HCEC 1CT (cell line): ENCODE data around the gene CTNNBL1.
A peak's percentile ranks its signal among the peaks of the same experiment; 100 is the strongest.

Experiments used
- DNase-seq: peaks from one replicate; pipeline ENCODE4 v3.0.0-alpha.2; 2017

Gene CTNNBL1

DNA sequence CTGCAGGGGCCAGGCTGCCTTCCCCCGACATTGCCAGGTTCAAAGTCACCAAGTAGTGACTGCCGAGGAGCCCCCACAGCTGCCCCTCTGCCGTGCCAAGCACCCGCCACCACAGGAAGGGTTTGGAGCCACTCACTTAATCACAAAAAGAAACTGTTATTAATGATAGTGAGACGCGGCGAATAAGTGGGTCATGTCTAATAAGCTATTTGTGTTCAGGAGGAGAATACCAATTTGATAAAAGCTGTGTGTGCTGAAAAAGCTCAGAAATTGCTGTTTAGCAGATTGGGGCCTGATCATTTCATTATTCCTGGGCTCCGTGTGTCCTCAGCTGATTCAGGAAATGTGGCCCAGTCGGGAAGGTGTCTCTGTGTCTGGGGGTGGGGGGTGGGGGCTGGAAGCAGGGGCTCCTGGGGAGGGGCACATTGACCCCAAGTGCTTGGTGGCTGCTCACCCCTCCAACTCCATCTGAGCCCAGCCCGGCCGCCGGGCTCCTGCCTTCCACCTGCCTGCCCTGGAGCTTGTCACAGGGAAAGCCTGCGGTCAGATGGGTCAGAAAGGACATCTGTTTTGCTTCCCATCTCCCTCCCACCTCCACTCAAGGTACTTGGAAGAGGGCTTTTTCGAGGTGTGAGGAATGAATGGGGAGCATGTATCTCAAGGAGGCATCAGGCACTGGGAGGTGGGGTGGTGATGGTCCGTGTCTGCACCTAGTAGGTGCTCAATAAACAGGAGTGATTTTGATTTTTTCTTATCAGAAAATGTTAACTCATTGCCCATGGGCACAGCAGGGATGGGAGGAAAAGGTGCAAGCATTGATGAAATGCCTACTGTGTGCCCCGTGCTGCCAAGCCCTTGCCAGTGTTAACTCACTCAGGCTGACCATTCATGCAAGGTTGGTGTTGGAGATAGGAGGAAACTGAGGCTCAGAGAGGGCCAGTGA, 212.1 kb downstream of the CTNNBL1 start:
- no peak for DNase-seq

DNA sequence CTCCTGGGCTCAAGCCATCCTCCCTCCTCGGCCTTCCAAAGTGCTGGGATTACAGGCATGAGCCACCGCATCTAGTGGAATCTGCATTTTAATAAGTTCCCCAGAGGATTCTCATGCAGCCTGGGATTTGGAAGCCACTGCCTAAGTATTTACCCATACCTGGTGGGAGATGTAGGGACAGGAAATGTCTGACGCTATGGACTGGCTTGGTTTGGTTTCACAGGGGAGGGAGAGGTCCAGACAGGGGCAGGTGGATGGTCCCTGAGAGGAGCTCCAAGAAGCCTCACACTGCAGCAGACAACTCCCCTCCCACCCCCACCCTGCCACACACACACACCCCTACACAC, 213.5 kb downstream of the CTNNBL1 start:
- no peak for DNase-seq

DNA sequence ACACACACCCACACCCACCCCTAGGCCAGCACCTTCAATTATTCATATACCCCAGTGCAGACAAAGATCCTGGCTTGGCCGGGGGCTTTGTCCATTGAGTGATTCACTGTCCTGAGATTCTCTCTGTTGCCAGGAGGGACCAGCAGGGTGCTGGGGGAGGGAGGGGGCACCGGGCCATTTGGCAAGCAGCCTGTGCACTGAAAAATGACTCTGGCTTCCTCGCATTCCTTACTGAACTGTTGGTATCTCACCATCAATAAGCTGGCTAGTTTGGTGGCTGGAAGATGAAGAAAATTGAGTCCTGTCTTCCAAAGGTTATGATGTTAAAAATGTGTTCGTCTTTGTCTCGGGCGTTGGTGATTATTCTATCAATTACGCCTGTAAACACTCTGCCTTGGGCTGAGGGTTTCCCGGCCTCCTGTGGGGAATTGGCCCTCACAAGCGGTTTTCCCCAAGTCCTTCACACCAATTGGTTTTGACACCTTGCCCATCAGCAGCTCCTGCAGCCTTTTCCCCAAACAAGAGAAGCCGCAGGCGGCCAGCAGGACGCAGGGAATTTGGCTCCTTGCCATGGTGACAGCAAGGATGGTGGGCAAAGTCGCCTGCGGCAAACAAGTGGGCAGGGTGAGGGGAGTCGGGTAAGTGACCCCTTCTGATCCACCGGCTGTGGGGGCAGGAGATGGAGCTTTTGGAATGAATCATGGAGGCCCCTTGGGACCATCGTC, 214.0 kb downstream of the CTNNBL1 start:
- peak; percentile 65 for DNase-seq

DNA sequence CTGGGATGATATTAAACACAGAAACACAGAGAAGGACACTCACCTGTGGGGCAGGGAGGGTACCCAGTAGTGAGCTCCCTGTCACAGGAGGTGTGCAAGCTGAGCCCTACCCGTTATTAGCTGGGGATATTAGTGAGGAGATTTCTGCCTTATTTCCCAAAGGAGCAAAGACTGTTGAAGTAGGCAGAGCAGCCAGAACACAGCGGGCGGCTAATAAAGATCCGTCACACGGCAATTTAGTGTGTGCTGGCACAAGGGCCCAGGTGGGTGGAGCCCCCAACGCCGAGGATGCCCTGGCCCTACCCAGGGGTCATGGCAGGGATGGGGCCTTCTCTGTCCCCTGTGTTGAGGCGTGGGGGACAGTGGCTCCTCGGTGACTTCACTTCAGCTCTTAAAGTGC, 217.4 kb downstream of the CTNNBL1 start:
- DNase-seq, result no peak

DNA sequence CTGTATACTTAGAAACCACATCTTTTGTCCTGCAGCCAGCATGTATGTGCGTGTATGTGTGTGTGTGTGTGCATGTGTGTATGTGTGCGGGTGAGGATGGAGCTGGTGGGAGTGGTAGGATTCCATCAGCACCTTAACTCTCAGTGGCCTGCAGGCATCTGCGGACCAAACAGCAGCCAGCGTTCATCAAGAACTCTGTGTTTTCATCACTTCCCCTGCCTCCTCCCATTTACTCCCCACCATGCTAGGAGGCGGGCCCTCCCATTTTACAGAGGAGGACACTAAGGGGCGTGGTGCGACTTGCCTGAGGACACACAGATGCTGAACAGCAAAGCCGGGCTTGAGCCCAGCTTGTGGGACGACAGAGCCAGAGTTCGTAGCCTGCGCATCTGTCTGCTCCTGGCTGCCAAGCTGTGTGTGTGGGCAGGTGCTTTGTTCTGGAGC, 218.0 kb downstream of the CTNNBL1 start:
- DNase-seq, result peak; percentile 39

DNA sequence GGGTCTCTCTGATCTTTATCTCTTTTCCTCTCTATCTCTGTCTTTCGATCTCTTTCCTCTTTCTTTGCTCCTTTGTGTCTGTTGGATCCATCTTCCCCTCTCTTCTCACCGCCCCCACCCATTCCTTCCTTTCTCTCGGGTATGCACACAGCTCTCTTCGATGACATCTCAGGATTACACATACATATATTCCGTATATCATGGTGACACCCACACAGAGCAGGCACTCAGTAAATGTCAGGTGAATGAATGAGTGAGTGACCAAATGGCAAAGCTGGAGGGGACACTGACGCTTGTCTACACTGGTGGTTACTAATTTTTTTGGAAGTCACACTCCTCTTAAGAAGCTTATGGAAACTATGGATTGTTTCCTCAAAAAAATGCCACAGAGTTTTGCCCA, 219.0 kb downstream of the CTNNBL1 start:
- no peak for DNase-seq

DNA sequence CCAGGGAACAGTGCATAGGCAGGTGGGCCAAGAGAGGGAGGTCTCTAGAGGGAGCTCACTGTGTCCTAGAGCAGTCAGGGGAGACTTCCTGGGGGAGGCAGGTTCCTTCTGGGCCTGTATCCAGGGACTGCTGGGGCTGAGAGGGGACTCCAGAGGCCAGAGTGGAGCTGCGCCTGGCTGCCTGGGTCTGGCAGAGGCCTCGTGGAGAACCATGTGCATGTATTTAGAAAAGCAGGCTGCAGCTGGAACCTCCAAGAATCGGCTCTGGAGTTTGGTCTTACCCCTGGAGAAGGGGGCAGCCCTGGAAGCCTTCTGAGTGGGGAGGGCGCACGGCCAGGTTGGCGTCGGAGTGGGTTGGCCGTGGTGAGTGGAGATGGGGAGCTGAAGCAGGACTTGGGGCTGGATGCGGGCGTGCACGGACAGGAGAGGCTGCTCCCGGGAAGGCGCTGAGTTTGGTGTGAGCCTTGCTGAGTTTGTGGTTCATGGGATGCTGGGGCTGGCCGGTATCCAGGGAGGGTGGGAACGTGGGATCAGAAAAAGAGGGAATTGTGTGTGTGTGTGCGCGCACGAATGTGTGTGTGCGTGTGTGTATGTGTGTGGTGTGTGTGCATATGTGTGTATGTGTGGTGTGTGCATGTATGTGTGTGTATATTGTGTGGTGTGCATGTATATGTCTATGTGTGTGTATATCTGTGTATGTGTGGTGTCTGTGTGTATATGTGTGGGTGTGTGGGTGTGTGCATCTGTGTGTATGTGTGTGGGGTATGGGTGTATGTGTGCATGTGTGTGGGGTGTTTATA, 219.9 kb downstream of the CTNNBL1 start:
- DNase-seq, result no peak

DNA sequence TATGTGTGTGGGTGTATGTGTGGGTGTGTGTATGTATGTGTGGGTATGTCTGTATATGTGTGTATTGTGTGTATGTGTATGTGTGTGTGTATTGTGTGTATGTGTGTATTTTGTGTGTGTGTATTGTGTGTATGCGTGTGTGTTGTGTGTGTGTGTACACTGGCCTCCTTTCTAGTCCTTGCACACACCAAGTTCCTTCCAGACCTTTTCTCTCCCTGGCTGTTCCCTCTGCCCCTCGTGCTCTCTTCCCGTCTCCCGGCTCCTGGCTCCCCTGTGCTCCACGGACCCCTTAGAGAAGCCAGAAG, 220.5 kb downstream of the CTNNBL1 start:
- no peak for DNase-seq

DNA sequence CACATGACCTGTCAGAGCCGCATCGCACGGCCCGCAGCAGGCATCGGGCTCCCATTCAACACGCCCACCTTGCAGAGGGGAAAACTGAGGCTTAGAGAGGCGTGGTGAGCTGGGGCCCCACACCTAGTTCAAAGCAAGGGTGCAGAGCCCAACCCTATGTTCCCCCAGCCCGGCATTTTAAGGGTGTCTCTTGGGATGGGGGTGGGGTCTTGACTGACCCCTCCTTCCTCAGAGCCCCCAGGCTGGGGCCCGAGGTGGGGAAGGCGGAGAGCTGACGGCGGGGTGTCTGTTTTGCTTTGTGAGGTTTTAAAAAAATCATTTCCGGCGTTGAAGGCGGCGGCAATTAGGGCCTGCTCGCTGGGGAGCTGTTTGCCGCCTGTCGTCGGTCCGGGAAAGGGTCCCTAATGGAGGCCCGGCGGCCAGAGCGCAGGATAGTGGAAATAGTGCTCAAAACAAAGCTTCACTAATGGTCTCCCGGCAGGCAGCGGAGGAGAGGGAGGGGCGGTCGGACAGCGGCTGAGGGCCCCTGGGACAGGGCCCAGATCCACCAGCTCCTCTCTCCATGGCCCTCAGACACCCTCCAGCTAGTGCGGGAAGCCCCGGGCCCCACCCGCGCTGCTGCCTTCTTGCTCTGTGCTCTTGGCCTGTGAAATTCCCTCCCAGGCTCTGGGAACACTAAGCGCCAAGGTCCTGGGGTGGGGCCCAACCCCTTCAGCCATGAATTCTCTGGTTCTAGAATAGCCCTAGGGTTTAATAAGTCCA, 221.0 kb downstream of the CTNNBL1 start:
- DNase-seq, result no peak

DNA sequence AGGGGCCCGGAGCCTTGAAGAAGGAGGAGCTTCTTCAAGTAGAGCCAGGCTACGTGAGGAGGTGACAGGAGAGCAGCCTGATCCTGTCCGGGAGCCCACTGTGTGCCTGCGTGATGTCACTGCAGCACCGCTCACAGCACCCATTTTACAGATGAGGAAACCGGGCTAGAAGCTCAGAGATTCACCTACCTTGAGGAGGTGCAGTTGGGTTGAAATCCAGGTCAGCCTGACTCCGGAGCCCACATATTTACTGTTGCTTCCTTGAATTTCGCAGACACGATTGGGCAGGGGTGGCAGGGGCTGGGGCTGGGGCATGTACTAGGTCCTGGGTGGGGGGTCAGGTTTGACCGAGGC, 221.6 kb downstream of the CTNNBL1 start:
- DNase-seq, result no peak

DNA sequence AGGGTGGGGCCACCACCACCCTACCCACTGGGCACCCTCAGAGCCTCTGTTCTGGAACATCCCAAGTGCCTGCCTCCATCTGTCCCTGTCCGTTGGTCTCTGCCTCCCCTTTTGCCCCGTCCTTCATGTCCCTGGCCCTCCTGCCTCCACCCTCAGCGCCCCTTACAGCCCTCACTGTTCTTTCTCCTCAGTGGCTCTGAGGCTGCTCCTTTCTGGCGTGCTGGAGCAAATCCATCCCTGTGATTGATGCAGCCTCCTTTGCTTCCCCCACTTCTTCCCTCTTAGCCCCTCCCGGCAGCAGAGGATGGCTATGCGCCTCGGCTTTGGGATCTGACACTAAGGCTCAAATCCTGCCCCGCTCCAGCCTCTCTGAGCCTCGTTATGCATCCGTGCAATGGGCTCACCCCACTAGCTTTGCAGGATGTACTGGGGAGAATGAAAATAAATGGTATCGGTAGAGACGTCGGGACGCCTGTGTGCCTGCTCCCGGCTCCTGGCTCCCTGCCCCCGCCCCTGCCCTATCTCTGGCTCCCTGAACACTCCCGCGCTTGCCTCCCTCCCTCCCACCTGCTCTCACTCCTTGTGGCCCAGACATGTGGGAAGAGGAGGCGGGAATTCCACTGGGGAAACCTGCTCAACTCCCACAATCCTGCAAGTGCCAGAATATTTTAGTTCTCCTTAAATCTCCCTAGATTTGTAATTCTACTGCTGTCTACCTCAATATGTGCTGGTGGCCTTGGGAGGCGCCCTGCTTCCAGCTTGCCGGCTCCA, 222.2 kb downstream of the CTNNBL1 start:
- DNase-seq, result no peak

DNA sequence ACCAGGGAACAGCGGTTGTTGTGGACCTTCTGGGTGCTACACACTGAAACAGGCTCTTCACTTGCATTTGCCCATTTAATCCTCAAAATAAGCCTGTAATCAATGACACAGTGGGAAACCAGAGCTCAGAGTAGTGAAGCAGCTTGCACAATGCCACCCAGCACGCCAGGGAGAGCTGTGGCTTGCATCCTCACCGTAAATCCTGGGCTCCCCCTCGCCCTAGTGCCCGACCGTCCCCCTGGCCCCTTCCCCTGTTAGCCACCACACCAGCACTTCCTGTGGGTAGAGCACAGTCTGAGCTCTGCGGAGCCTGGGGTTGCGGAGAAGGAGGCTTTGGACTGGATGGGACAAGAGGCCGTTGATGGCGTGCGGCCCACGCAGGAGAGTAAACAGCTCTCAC, 223.6 kb downstream of the CTNNBL1 start:
- DNase-seq, result no peak

DNA sequence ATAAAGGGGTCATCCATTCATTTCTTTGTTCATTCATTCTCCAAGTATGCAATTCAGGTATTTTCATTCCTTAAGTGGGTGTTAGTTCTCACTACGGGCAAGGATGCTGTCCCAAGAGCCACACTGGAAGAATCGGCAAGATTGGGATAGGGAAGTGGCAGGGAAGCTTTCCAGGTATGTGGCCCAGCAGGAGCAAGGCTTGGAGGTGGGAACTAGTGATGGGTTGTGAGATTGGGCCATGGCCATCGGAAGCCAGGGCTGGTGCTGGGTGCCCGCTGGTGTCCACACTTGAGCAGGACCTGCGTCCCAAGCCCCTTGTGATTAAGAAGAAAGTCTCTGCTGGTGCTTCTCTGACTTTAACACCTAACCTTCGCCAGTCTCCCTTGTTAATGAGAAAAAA, 224.2 kb downstream of the CTNNBL1 start:
- DNase-seq, result no peak

DNA sequence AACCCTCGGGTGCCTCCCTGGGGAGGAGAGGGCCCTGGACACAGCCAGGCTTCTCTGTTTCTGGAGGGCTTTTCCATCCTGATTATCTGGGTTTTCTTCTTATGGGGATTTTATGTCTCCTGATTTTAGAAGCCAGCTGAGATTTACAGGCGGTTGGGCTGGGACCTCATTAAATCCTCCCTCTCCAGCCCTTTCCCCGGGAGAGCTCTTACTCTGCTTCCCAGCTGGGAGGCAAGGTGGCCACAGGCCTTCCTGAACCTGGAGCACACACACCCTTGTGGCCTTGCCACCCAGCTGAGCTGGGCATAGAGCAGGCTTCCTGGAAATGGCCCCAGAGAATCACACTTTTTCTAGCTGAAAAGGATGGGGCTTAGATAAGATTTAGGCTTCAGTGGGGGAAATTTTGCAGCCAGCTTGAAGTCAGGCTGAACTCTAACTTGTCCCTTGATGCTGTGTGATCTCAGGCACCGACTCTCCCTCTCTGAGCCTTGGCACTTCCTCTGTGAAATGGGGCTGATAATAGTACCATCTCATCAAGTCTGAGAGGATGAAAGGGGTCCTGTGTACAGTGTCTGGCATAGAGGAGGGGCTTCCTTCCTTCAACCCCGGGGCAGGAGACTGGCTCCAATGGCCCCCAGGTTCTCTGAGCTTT, 225.7 kb downstream of the CTNNBL1 start:
- no peak for DNase-seq

DNA sequence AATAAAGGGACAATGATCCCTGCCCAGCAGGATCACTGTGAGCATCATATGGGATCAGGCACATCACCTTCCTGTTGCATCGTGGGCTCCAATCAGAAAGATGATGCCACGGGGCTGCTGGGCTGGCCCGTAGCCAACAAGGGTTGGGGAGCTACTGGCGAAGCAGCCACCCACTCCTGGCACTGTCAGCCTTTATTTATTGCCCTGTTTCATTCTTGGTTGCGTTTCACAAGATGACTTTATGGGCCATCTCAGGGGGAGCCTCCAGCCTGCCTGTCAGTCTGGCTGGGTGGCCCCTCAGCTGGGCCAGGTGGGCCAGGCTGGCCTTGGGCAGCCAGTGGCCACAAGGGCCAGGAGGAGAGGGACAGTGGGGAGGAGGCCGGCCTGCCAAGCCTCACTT, 226.4 kb downstream of the CTNNBL1 start:
- DNase-seq, result no peak

DNA sequence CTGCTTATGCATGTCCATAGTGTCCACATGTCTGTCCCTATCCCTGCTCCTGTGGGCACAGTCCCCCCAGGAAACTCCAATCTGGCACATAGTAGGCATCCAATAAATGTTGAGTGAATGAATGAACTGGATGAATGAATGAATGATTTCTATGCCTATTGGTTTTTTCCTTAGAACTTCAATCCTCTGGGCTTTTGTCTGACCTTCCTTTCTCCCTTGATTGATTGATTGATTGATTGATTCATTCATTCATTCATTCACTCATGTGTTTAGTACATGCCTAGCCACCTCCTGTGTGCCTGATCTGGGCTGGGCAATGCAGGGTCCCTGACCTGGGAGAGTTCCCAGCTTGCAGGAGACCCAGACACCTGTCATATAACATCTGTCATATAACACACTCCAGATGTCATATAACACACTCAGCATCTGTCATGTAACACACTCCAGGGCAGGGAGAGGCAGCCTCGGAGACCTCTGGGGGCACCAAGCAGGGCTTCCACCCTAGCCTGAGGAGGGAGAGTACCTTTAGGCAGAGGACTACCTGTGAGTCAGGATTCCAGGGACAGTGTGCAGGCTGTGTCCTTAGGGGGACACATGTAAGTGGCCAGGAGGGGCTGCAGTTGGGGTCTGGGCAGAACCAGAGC, 227.0 kb downstream of the CTNNBL1 start:
- DNase-seq, result no peak

DNA sequence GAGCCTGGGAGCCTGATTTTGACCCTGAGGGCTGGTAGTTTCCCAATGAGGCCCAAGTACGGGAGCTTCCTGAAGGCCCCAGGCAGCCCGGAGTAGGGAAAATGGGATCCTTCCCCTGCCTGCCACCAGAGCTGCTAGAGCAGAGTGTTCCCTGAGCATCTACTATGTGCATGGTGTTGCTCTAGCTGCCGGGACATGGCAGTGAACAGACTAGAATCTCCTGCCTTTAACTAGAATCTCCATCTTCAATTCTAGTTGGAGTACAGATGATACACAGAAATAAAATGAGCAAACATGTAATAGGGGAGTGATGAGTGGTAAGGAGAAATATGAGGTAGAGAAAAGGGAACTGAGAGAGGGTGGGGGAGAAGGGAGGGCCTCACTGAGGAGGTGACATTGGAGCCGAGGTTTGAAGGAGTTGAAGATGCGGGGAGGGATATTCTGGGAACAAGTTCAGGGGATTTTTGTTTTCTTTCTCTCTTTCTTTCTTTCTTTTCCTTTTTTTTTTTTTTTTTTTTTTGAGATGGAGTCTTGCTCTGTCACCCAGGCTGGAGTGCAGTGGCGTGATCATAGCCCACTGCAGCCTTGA, 227.6 kb downstream of the CTNNBL1 start:
- no peak for DNase-seq
